Lung (tissue), 12 donors: ENCODE results near the gene TENM3. TPM values are rescaled to one million over a fixed set of nuclear protein-coding genes. Genes with fewer than 3 reads are reported as not detected.

Experiments used
- ATAC-seq: fragments of 200-7000 bp; cut with Tn5 transposase; one replicate; pipeline ENCODE4 v1.9.1; 2020; ENCODE audit warnings: moderate number of reproducible peaks; ENCODE audit not compliant: insufficient read depth, low FRiP score
- DNase-seq, 3 donors: peaks; one replicate each; pipeline ENCODE4 v3.0.0-alpha.2; 2013 to 2017
- H3K27ac ChIP-seq, 2 donors: one replicate each; pipeline ENCODE4 v1.5.1; 2013; ENCODE audit warnings: mild to moderate bottlenecking in 2 of 2, moderate library complexity in 2 of 2, control low read depth in 1 of 2, inconsistent platforms in 1 of 2, low read depth in 1 of 2, low read length in 1 of 2
- H3K27me3 ChIP-seq, 3 donors: one replicate each; pipeline ENCODE4 v1.5.1; 2013; ENCODE audit warnings: low read length in 2 of 3; ENCODE audit not compliant: control insufficient read depth in 3 of 3, insufficient read depth in 3 of 3
- H3K36me3 ChIP-seq, 4 donors: one replicate each; pipeline ENCODE4 v1.5.1; 2013; ENCODE audit warnings: low read length in 4 of 4, mild to moderate bottlenecking in 1 of 4, moderate library complexity in 1 of 4; ENCODE audit not compliant: control insufficient read depth in 4 of 4, insufficient read depth in 4 of 4
- H3K4me1 ChIP-seq, 5 donors: one replicate each; pipeline ENCODE4 v1.5.1; 2013; ENCODE audit warnings: low read length in 5 of 5, mild to moderate bottlenecking in 2 of 5, moderate library complexity in 1 of 5; ENCODE audit not compliant: control insufficient read depth in 5 of 5, insufficient read depth in 5 of 5
- H3K4me3 ChIP-seq: one replicate; pipeline ENCODE4 v1.5.1; 2013; ENCODE audit warnings: mild to moderate bottlenecking, control low read depth, moderate library complexity
- H3K9ac ChIP-seq, 2 donors: one replicate each; pipeline ENCODE4 v1.5.1; 2013; ENCODE audit warnings: low read length in 2 of 2, control low read depth in 1 of 2; ENCODE audit not compliant: insufficient read depth in 1 of 2
- H3K9me3 ChIP-seq, 4 donors: one replicate each; pipeline ENCODE4 v1.5.1; 2013; ENCODE audit warnings: low read length in 3 of 4, mild to moderate bottlenecking in 1 of 4, moderate library complexity in 1 of 4; ENCODE audit not compliant: control insufficient read depth in 4 of 4, insufficient read depth in 3 of 4
- WGBS, 2 donors: extraction: QIAGEN DNeasy Blood & Tissue Kit; methylation state at CpG; one replicate each; pipeline ENCODE4 v1.1.7; 2013; 5-methylcytosine and 5-hydroxymethylcytosine counted together
- polyA plus RNA-seq, 2 donors: library from polyadenylated mRNA; stranded (reverse); fragments of 200-250 nt; gene quantifications; one replicate each; pipeline ENCODE4 v1.2.1, GENCODE V29; 2013
- total RNA-seq, 2 donors: library from RNA; depleted of rRNA in 1 of 2; stranded (reverse); fragments of >200 nt in 1 of 2; gene quantifications; one replicate each; pipeline ENCODE4 v1.2.1, GENCODE V29; 2014 to 2021
- TF ChIP-seq, protein P1 (sequence below): IDR thresholded peaks from 2 replicates; pipeline ENCODE4 v1.5.1; 2012; ENCODE audit warnings: mild to moderate bottlenecking; ENCODE audit errors: control extremely low read depth, extremely low read depth
- donor health status: control.
- donor health status: control.
- donor health status: Bipolar disorder and iron deficiency.
- donor health status: healthy.
- donor health status: DM: yes; HTN: yes; CAD: no.

TENM3 gene
- total and polyA plus RNA-seq, 4 donors, result 0.14 to 5.3 (median 2.2) TPM

DNA sequence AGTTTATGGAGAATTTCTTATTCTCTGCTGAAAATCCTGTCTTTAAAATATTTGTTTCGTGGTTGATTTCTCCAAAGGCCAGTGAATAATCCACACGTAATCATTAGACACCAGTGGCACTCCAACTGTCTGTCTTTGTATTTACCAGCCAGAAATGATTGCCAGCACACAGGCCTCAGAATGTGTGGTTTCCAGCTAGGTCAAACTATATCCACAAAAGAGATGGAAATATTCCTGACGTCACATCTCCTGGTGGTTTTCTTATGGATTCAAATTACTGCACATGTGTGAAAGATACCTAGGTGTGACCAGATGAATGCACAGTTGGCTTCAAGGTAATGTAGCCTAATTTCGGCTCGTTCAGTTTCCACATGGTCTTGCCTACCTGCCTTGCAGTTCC lies 27.2 kb upstream of the TENM3 start:
- H3K36me3 ChIP-seq, result no peaks in the 10 kb centered on the region
- no peak overlapping the region for H3K9ac ChIP-seq
- peaks cover 0 to 28% (median 2%) of the 10 kb centered on the region in 3 donors for H3K27me3 ChIP-seq
- H3K4me3 ChIP-seq, result no peak overlapping the region
- H3K27ac ChIP-seq, result no peak overlapping the region
- no peak for DNase-seq
- 77 to 82% methylated on average over 5 of the region's 5 CpGs for WGBS, 2 donors
- TF ChIP-seq, protein P1, sequence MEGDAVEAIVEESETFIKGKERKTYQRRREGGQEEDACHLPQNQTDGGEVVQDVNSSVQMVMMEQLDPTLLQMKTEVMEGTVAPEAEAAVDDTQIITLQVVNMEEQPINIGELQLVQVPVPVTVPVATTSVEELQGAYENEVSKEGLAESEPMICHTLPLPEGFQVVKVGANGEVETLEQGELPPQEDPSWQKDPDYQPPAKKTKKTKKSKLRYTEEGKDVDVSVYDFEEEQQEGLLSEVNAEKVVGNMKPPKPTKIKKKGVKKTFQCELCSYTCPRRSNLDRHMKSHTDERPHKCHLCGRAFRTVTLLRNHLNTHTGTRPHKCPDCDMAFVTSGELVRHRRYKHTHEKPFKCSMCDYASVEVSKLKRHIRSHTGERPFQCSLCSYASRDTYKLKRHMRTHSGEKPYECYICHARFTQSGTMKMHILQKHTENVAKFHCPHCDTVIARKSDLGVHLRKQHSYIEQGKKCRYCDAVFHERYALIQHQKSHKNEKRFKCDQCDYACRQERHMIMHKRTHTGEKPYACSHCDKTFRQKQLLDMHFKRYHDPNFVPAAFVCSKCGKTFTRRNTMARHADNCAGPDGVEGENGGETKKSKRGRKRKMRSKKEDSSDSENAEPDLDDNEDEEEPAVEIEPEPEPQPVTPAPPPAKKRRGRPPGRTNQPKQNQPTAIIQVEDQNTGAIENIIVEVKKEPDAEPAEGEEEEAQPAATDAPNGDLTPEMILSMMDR, result no peak
- ATAC-seq, result no peak
- H3K4me1 ChIP-seq, result no peaks in the 10 kb centered on the region
- H3K9me3 ChIP-seq, result no peaks in the 10 kb centered on the region

DNA sequence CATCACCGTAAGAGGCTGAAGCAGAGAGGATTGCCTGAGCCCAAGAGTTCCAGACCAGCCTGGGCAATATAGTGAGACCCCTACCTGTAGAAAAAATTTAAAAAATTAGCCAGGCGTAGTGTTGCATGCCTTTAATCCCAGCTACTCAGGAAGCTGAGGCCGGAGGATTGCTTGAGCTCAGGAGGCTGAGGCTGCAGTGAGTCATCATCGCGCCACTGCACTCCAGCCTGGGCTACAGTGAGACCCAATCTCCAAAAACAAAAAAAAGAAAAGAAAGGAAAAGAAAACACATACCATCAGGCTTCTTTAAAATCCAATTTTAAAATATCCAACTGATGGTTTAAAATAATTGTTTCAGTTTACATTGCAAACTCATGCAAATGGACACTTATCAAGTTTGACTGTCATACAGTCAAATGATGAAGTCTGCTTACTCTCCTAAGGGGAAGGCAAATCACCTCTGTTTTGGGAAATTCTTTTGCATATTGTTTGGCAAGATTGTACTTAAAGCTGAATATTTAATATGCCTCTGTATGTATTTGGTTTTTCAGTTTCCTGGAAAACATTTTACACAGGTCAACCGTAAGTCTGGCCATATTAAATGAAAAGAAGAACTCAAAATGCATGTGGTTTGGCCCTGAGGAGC lies 23.7 kb upstream of the TENM3 start:
- no peaks in the 10 kb centered on the region for H3K36me3 ChIP-seq
- ATAC-seq (no peak), DNase-seq (no peak)
- H3K9me3 ChIP-seq, result no peaks in the 10 kb centered on the region
- no peak overlapping the region for H3K27ac ChIP-seq
- no peak overlapping the region for H3K4me3 ChIP-seq
- H3K4me1 ChIP-seq, result no peaks in the 10 kb centered on the region
- no peak overlapping the region for H3K9ac ChIP-seq
- peaks cover 0 to 47% (median 2%) of the 10 kb centered on the region in 3 donors for H3K27me3 ChIP-seq
- TF ChIP-seq, protein P1, result no peak
- WGBS, 2 donors, result 90% methylated on average over 6 of the region's 6 CpGs

DNA sequence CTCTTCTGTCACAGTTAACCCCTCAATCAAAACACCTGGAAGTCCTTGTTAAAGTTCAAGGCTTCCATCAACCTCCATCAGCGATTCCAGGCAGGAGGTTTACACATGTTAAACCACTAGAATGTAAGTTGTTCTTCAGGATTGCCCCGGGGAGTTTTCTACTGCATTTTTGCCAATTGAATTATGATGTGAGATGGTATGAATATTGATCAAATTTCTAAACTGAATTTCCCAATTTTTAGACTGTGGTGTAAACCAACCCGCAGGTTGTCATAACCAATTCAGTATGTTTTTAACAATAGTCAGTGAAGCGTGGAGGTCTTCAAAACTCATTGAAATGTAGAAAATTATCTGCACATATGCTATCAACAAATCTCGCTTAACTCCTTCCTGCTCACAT lies 21.2 kb upstream of the TENM3 start:
- DNase-seq (no peak), ATAC-seq (no peak)
- H3K9ac ChIP-seq, result no peak overlapping the region
- TF ChIP-seq, protein P1, result no peak
- H3K4me1 ChIP-seq, result no peaks in the 10 kb centered on the region
- H3K27me3 ChIP-seq, result peaks cover 0 to 50% (median 0%) of the 10 kb centered on the region in 3 donors
- no peaks in the 10 kb centered on the region for H3K36me3 ChIP-seq
- no peak overlapping the region for H3K27ac ChIP-seq
- no peak overlapping the region for H3K4me3 ChIP-seq
- H3K9me3 ChIP-seq, result no peaks in the 10 kb centered on the region
- 82 to 85% methylated on average over 5 of the region's 5 CpGs for WGBS, 2 donors

DNA sequence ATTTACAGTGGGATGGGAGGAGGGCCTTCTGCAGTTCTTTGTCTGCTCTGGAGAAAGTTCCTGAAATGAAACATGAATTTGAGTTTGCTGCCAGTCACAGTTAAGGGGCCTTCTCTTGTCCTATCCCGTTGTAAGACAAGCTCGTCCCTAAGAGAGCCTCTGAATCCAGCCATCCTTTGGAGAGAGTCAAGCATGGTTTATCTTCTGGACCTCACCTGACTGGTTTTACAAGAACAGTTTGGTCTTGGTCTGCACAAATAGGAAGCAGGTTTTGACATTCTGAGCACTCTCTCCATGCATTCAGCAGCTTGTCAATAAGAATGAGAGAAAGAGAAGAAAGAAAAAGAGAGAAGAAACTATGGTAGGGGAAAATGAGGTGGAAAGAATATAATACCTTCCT lies 20.4 kb upstream of the TENM3 start:
- peaks cover 0 to 48% (median 0%) of the 10 kb centered on the region in 3 donors for H3K27me3 ChIP-seq
- H3K4me1 ChIP-seq, result no peaks in the 10 kb centered on the region
- DNase-seq (no peak), ATAC-seq (no peak)
- no peak overlapping the region for H3K4me3 ChIP-seq
- 63 to 81% methylated on average over 2 of the region's 2 CpGs for WGBS, 2 donors
- H3K9ac ChIP-seq, result no peak overlapping the region
- TF ChIP-seq, protein P1, result no peak
- no peaks in the 10 kb centered on the region for H3K36me3 ChIP-seq
- no peaks in the 10 kb centered on the region for H3K9me3 ChIP-seq
- no peak overlapping the region for H3K27ac ChIP-seq
